HG03025 (cell line): ENCODE data around the gene TSPAN9.

Experiments
- ATAC-seq: cut with Tn5 transposase; IDR thresholded peaks from one replicate; pipeline ENCODE4 v1.9.1; 2021; ENCODE audit warnings: mild to moderate bottlenecking, moderate library complexity; ENCODE audit not compliant: unreplicated experiment, low FRiP score

The TSPAN9 gene

GRCh38 chr12:3200814-3201233 is 123.6 kb downstream of the TSPAN9 start:
- no peak for ATAC-seq

GRCh38 chr12:3201339-3202051 is 124.3 kb downstream of the TSPAN9 start:
- ATAC-seq, result no peak

- ATAC-seq, result no peak
These were observed 124.9 kb downstream of the TSPAN9 start for GRCh38 chr12:3202096-3202495.

- no peak for ATAC-seq
These were observed 125.7 kb downstream of the TSPAN9 start for GRCh38 chr12:3202734-3203446.

GRCh38 chr12:3203713-3204112 is 126.5 kb downstream of the TSPAN9 start:
- ATAC-seq, result no peak

- no peak for ATAC-seq
These were observed 127.0 kb downstream of the TSPAN9 start for GRCh38 chr12:3204143-3204542.

- ATAC-seq, result no peak
These were observed 127.8 kb downstream of the TSPAN9 start for GRCh38 chr12:3204730-3205531.

GRCh38 chr12:3205742-3206519 is 128.8 kb downstream of the TSPAN9 start:
- no peak for ATAC-seq

GRCh38 chr12:3206536-3207072 is 129.4 kb downstream of the TSPAN9 start:
- no peak for ATAC-seq

- ATAC-seq, result no peak
These were observed 130.0 kb downstream of the TSPAN9 start for GRCh38 chr12:3207175-3207574.

GRCh38 chr12:3207858-3208257 is 130.7 kb downstream of the TSPAN9 start:
- ATAC-seq, result no peak

- ATAC-seq, result no peak
These were observed 136.0 kb downstream of the TSPAN9 start for GRCh38 chr12:3213188-3213587.

- ATAC-seq, result no peak
These were observed 136.6 kb downstream of the TSPAN9 start for GRCh38 chr12:3213768-3214167.

GRCh38 chr12:3214526-3215365 is 137.6 kb downstream of the TSPAN9 start:
- no peak for ATAC-seq

- no peak for ATAC-seq
These were observed 138.3 kb downstream of the TSPAN9 start for GRCh38 chr12:3215410-3215975.

- ATAC-seq, result no peak
These were observed 138.9 kb downstream of the TSPAN9 start for GRCh38 chr12:3216097-3216496.

- no peak for ATAC-seq
These were observed 139.8 kb downstream of the TSPAN9 start for GRCh38 chr12:3216726-3217682.

- no peak for ATAC-seq
These were observed 140.5 kb downstream of the TSPAN9 start for GRCh38 chr12:3217683-3218079.
